Osteocyte (in vitro differentiated cells): ENCODE data around the gene PDZRN4. TPM values are rescaled to one million over a fixed set of nuclear protein-coding genes. Genes with fewer than 3 reads are reported as not detected.

ENCODE experiments used
- DNase-seq: peaks from one replicate; pipeline ENCODE4 v3.0.0; 2021; ENCODE audit warnings: mixed read lengths; ENCODE audit not compliant: unreplicated experiment; ENCODE audit errors: extremely low spot score
- H3K27ac Mint-ChIP-seq: one replicate; pipeline ENCODE4 v1.8.0; 2021; ENCODE audit warnings: mild to moderate bottlenecking, mixed read lengths; ENCODE audit not compliant: unreplicated experiment
- H3K27me3 Mint-ChIP-seq: one replicate; pipeline ENCODE4 v1.8.0; 2021; ENCODE audit warnings: mixed read lengths; ENCODE audit not compliant: unreplicated experiment
- H3K36me3 Mint-ChIP-seq: one replicate; pipeline ENCODE4 v1.8.0; 2021; ENCODE audit warnings: mixed read lengths; ENCODE audit not compliant: unreplicated experiment
- H3K4me1 Mint-ChIP-seq: one replicate; pipeline ENCODE4 v1.8.0; 2021; ENCODE audit warnings: mixed read lengths; ENCODE audit not compliant: unreplicated experiment
- H3K4me3 Mint-ChIP-seq: one replicate; pipeline ENCODE4 v1.8.0; 2021; ENCODE audit warnings: mild to moderate bottlenecking, moderate library complexity, mixed read lengths; ENCODE audit not compliant: unreplicated experiment
- H3K9me3 Mint-ChIP-seq: one replicate; pipeline ENCODE4 v1.8.0; 2021; ENCODE audit warnings: mixed read lengths; ENCODE audit not compliant: unreplicated experiment
- total RNA-seq: library from RNA; stranded (reverse); gene quantifications from 2 replicates; pipeline ENCODE4 v1.2.1, GENCODE V29; 2021
- TF ChIP-seq, protein P1 (sequence below): fragments of 200-600 bp; sonication (generic); IDR thresholded peaks from 2 replicates; pipeline ENCODE4 v1.5.0; 2021; ENCODE audit warnings: antibody characterized with exemption, mild to moderate bottlenecking, moderate library complexity

The PDZRN4 gene
- total RNA-seq, 1 donor from 2014 or later = not detected

DNA sequence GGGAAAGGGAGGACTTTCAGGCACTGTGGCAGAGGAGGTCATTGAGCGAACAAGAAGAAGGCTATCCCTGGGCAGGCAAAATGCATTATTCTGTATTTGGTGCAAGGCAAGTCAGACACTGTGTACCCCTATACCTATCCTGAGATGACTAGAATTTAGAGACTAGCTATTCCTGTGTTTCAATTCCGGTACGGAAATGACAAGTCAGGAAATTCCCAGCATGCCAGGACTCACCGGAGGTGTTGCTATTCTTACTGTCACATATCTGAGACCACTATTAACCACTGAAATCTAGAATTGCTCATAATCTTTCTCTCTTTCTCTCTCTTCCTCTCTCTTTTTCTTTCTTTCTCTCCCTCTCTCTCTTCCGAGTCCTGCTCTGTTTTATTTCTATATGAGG lies 297.1 kb downstream of the PDZRN4 start:
- H3K36me3 Mint-ChIP-seq = no peaks in the 10 kb centered on the region
- H3K27me3 Mint-ChIP-seq = peaks cover 10% of the 10 kb centered on the region
- H3K4me1 Mint-ChIP-seq = no peaks in the 10 kb centered on the region
- H3K27ac Mint-ChIP-seq = no peak overlapping the region
- no peaks in the 10 kb centered on the region for H3K9me3 Mint-ChIP-seq
- no peak overlapping the region for H3K4me3 Mint-ChIP-seq
- DNase-seq = no peak
- TF ChIP-seq, protein P1, sequence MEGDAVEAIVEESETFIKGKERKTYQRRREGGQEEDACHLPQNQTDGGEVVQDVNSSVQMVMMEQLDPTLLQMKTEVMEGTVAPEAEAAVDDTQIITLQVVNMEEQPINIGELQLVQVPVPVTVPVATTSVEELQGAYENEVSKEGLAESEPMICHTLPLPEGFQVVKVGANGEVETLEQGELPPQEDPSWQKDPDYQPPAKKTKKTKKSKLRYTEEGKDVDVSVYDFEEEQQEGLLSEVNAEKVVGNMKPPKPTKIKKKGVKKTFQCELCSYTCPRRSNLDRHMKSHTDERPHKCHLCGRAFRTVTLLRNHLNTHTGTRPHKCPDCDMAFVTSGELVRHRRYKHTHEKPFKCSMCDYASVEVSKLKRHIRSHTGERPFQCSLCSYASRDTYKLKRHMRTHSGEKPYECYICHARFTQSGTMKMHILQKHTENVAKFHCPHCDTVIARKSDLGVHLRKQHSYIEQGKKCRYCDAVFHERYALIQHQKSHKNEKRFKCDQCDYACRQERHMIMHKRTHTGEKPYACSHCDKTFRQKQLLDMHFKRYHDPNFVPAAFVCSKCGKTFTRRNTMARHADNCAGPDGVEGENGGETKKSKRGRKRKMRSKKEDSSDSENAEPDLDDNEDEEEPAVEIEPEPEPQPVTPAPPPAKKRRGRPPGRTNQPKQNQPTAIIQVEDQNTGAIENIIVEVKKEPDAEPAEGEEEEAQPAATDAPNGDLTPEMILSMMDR = no peak

DNA sequence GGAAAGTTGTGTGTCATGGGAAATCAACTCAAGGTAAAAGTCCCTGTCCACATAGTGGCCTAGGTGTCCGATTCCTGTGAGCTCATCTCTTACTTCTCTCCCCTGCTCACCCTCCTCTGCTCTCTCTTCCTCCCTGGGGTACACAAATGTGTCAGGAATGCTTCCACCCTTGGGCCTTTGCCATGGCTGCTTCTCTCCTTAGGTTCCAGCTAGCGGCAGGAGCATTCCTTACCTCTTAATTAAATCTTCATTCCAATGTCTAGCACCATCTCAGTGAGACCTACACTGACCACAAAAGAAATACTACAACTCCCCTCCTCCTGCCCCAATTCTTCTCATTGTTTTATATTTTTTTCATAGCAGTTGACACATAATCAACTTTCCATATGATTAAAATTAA lies 298.6 kb downstream of the PDZRN4 start:
- H3K36me3 Mint-ChIP-seq = no peaks in the 10 kb centered on the region
- H3K27me3 Mint-ChIP-seq = peaks cover 3% of the 10 kb centered on the region
- no peak overlapping the region for H3K4me3 Mint-ChIP-seq
- H3K27ac Mint-ChIP-seq = no peak overlapping the region
- no peaks in the 10 kb centered on the region for H3K9me3 Mint-ChIP-seq
- no peak for DNase-seq
- H3K4me1 Mint-ChIP-seq = no peaks in the 10 kb centered on the region
- TF ChIP-seq, protein P1 = no peak

DNA sequence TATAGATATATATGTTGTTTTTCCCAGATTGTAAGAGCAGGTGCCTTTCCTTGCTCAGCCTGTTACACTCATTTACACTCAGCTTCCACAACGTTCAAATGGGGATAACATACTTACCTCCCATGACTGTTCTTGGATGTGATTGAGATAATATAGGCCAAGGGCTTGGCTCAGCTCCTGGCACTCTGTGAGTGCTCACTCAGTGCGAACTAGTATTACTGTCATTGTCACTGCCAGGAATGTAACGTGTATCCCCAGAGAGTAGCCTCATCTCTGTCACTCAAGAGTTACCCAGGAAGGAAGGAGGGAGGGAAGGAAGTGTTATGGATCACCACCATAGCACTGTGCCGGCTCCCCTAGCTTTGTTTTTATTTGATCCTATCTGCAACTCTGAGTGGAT lies 307.9 kb downstream of the PDZRN4 start:
- Mint-ChIP-seq H3K4me3 (no peak overlapping the region), H3K9me3 (no peaks in the 10 kb centered on the region), H3K36me3 (no peaks in the 10 kb centered on the region), H3K27ac (no peak overlapping the region), H3K4me1 (no peaks in the 10 kb centered on the region), H3K27me3 (peaks cover 25% of the 10 kb centered on the region)
- no peak for DNase-seq
- TF ChIP-seq, protein P1 = no peak

DNA sequence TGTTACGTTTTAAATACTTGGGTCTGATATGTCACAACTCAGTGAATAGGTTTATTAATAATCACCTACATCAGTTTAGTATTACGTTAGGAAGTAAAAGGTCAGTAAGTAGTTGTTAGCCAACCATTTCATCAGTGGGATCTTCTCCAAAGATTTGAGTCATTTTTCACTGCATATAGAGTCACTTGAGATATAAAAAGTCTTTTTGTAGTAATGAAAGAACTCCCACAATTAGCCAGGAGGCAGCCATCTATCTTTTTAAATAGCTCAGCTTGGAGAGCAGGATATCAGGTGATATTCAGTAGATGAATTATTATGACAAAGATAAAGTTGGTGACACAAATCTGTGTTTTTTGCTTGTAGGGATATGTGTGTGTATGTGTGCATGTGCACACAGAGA lies 309.3 kb downstream of the PDZRN4 start:
- Mint-ChIP-seq H3K36me3 (no peaks in the 10 kb centered on the region), H3K4me1 (no peaks in the 10 kb centered on the region), H3K9me3 (no peaks in the 10 kb centered on the region), H3K27ac (no peak overlapping the region), H3K4me3 (no peak overlapping the region), H3K27me3 (peaks cover 32% of the 10 kb centered on the region)
- DNase-seq = no peak
- TF ChIP-seq, protein P1 = no peak

DNA sequence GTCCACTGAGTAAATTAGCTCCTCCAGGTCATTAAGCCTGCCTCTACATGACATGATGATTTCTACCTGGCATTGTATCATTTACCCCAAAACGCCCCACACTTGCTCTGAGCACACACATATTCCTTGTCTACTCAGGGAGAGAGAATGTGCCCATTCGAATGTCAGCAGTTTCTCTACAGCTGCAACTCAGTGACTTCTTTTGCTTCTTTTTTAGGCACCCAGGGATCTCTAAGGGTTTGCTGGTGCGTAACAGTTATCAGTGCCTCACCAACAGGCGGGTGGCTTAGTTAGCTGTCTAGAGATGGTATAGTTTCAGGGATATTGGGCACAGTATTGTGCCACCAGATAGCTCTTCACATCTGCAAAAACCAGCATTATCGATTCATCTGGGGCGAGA lies 316.9 kb downstream of the PDZRN4 start:
- H3K27ac Mint-ChIP-seq = no peak overlapping the region
- H3K4me1 Mint-ChIP-seq = no peaks in the 10 kb centered on the region
- no peak overlapping the region for H3K4me3 Mint-ChIP-seq
- no peaks in the 10 kb centered on the region for H3K9me3 Mint-ChIP-seq
- TF ChIP-seq, protein P1 = no peak
- H3K36me3 Mint-ChIP-seq = no peaks in the 10 kb centered on the region
- no peak for DNase-seq
- H3K27me3 Mint-ChIP-seq = peaks cover 33% of the 10 kb centered on the region
